Sigmoid colon (tissue), 7 donors: ENCODE results near the gene XYLT1. TPM values are rescaled to one million over a fixed set of nuclear protein-coding genes. Genes with fewer than 3 reads are reported as not detected.

ENCODE experiments used
- DNase-seq: peaks from one replicate; pipeline ENCODE4 v3.0.0-alpha.2; 2019
- H3K27ac ChIP-seq, 4 donors: fragments of 200-600 bp; sonication (generic); one replicate each; pipeline ENCODE4 v1.5.1; 2016 to 2019; ENCODE audit warnings: mild to moderate bottlenecking in 1 of 4
- H3K27me3 ChIP-seq, 3 donors: fragments of 200-600 bp; sonication (generic); one replicate each; pipeline ENCODE4 v1.5.1; 2019; ENCODE audit warnings: mild to moderate bottlenecking in 1 of 3
- H3K36me3 ChIP-seq, 4 donors: fragments of 200-600 bp; sonication (generic); one replicate each; pipeline ENCODE4 v1.5.1; 2016 to 2019
- H3K4me1 ChIP-seq, 4 donors: fragments of 200-600 bp; sonication (generic); one replicate each; pipeline ENCODE4 v1.5.1; 2017 to 2019
- H3K4me3 ChIP-seq, 4 donors: fragments of 200-600 bp; sonication (generic); one replicate each; pipeline ENCODE4 v1.5.1; 2017 to 2019; ENCODE audit warnings: mild to moderate bottlenecking in 2 of 4, moderate library complexity in 1 of 4
- H3K9me3 ChIP-seq, 4 donors: fragments of 200-600 bp in 3 of 4; sonication (generic) in 3 of 4; one replicate each; pipeline versions ENCODE4 v1.5.1 to v1.6.1; 2013 to 2019
- CTCF ChIP-seq, 4 experiments: fragments of 450-650 bp in 3 of 4; fragments of 200-600 bp in 1 of 4; IDR thresholded peaks; one replicate each; pipeline ENCODE4 v1.5.1; 2016 to 2019; ENCODE audit warnings: antibody characterized with exemption in 4 of 4, mild to moderate bottlenecking in 3 of 4, moderate library complexity in 2 of 4
- EP300 ChIP-seq, 4 donors: sonication (generic); formaldehyde crosslinking; IDR thresholded peaks; one replicate each; pipeline ENCODE4 v1.6.1; 2017; ENCODE audit warnings: antibody characterized with exemption in 4 of 4
- POLR2A ChIP-seq, 2 donors: fragments of 450-650 bp; IDR thresholded peaks; one replicate each; pipeline ENCODE4 v1.6.1; 2016; ENCODE audit warnings: antibody characterized with exemption in 2 of 2, mild to moderate bottlenecking in 2 of 2, moderate library complexity in 2 of 2
- POLR2AphosphoS5 ChIP-seq, 4 donors: sonication (generic); formaldehyde crosslinking; IDR thresholded peaks; one replicate each; pipeline ENCODE4 v1.6.1; 2017; ENCODE audit warnings: antibody characterized with exemption in 4 of 4
- WGBS, 2 donors: extraction: QIAGEN DNeasy Blood & Tissue Kit; methylation state at CpG; one replicate each; pipeline ENCODE4 v1.1.7; 2013; 5-methylcytosine and 5-hydroxymethylcytosine counted together
- intact Hi-C: fragments of 100-400 bp; cut with DNase I; formaldehyde crosslinking; loops from one replicate; pipeline ENCODE4 v1.15.1; 2023
- polyA plus RNA-seq, 3 donors: library from polyadenylated mRNA; stranded (reverse); fragments of 200-250 nt; gene quantifications; one replicate each; pipeline ENCODE4 v1.2.3, GENCODE V29; 2013
- total RNA-seq, 4 donors: library from RNA; depleted of rRNA; stranded (reverse); fragments of >200 nt; gene quantifications; one replicate each; pipeline ENCODE4 v1.1.0, GENCODE V29; 2016
- donor health status: healthy with polysubstance abuse.
- donor health status: Bipolar disorder and iron deficiency.
- donor health status: healthy.

Gene XYLT1
- total and polyA plus RNA-seq, 7 donors = 0.60 to 33.2 (median 23.0) TPM

GRCh38 chr16:17204644-17205043 is 266.1 kb downstream of the XYLT1 start:
- no peak for DNase-seq
- WGBS, 2 donors = 62 to 84% methylated on average over 2 of the region's 2 CpGs
- TF ChIP-seq EP300 (IDR thresholded peaks at IDR 0.05) = no peak
- no peak for TF ChIP-seq POLR2AphosphoS5 (IDR thresholded peaks at IDR 0.05)
- no peak for TF ChIP-seq POLR2A (IDR thresholded peaks at IDR 0.05)
- TF ChIP-seq CTCF (IDR thresholded peaks at IDR 0.05) = no peak
- Histone ChIP-seq H3K36me3 (peaks cover under 1 to 9% (median 5%) of the 10 kb centered on the region in 4 donors), H3K27ac (no peak overlapping the region), H3K4me1 (peaks cover 0 to 11% (median 10%) of the 10 kb centered on the region in 4 donors), H3K27me3 (no peaks in the 10 kb centered on the region), H3K4me3 (no peak overlapping the region), H3K9me3 (no peaks in the 10 kb centered on the region)
- intact Hi-C loops = no loop called here

- DNase-seq = no peak
- TF ChIP-seq POLR2A (IDR thresholded peaks at IDR 0.05) = no peak
- Histone ChIP-seq H3K9me3 (no peaks in the 10 kb centered on the region), H3K27ac (no peak overlapping the region), H3K4me3 (no peak overlapping the region), H3K36me3 (peaks cover 4 to 14% (median 9%) of the 10 kb centered on the region in 4 donors), H3K27me3 (no peaks in the 10 kb centered on the region), H3K4me1 (peaks cover 0 to 11% (median 10%) of the 10 kb centered on the region in 4 donors)
- WGBS, 2 donors = 86 to 92% methylated on average over 2 of the region's 2 CpGs
- intact Hi-C loops = no loop called here
Observed at GRCh38 chr16:17204206-17204605, 266.6 kb downstream of the XYLT1 start.

GRCh38 chr16:17203424-17203823 is 267.3 kb downstream of the XYLT1 start:
- intact Hi-C loops = no loop called here
- TF ChIP-seq POLR2A (IDR thresholded peaks at IDR 0.05) = no peak
- TF ChIP-seq POLR2AphosphoS5 (IDR thresholded peaks at IDR 0.05) = no peak
- no peak for TF ChIP-seq CTCF (IDR thresholded peaks at IDR 0.05)
- TF ChIP-seq EP300 (IDR thresholded peaks at IDR 0.05) = no peak
- Histone ChIP-seq H3K27me3 (no peaks in the 10 kb centered on the region), H3K9me3 (no peaks in the 10 kb centered on the region), H3K36me3 (peaks cover 10 to 22% (median 13%) of the 10 kb centered on the region in 4 donors), H3K4me1 (peaks cover 0 to 11% (median 10%) of the 10 kb centered on the region in 4 donors), H3K4me3 (no peak overlapping the region), H3K27ac (no peak overlapping the region)
- DNase-seq = no peak
- WGBS, 2 donors = 91 to 97% methylated on average over 1 of the region's 1 CpG

GRCh38 chr16:17199135-17199534 is 271.6 kb downstream of the XYLT1 start:
- TF ChIP-seq POLR2A (IDR thresholded peaks at IDR 0.05) = no peak
- TF ChIP-seq CTCF (IDR thresholded peaks at IDR 0.05) = no peak
- no peak for TF ChIP-seq EP300 (IDR thresholded peaks at IDR 0.05)
- TF ChIP-seq POLR2AphosphoS5 (IDR thresholded peaks at IDR 0.05) = no peak
- H3K27me3 ChIP-seq = no peaks in the 10 kb centered on the region
- intact Hi-C loops = loop anchor here (10.0 kb wide), 1 partner anchor 386 kb away; no protein-coding TSS in a partner anchor
- H3K4me1 ChIP-seq = no peaks in the 10 kb centered on the region
- 93 to 98% methylated on average over 3 of the region's 3 CpGs for whole genome bisulfite sequencing, 2 donors
- no peaks in the 10 kb centered on the region for H3K9me3 ChIP-seq
- DNase-seq = no peak
- no peak overlapping the region for H3K4me3 ChIP-seq
- no peak overlapping the region for H3K27ac ChIP-seq
- peaks cover 10 to 56% (median 28%) of the 10 kb centered on the region in 4 donors for H3K36me3 ChIP-seq

GRCh38 chr16:17196526-17196925 is 274.2 kb downstream of the XYLT1 start:
- WGBS, 2 donors = 77 to 81% methylated on average over 3 of the region's 3 CpGs
- Histone ChIP-seq H3K27me3 (no peaks in the 10 kb centered on the region), H3K9me3 (no peaks in the 10 kb centered on the region), H3K4me1 (no peaks in the 10 kb centered on the region), H3K27ac (no peak overlapping the region), H3K4me3 (no peak overlapping the region), H3K36me3 (peaks cover 10 to 62% (median 28%) of the 10 kb centered on the region in 4 donors)
- DNase-seq = no peak
- no peak for TF ChIP-seq POLR2AphosphoS5 (IDR thresholded peaks at IDR 0.05)
- TF ChIP-seq POLR2A (IDR thresholded peaks at IDR 0.05) = no peak
- TF ChIP-seq EP300 (IDR thresholded peaks at IDR 0.05) = no peak
- TF ChIP-seq CTCF (IDR thresholded peaks at IDR 0.05) = no peak
- intact Hi-C loops = loop anchor here (10.0 kb wide), 1 partner anchor 388 kb away; no protein-coding TSS in a partner anchor
